Esophagus squamous epithelium (tissue), 5 donors: ENCODE measurements around the gene CCDC69. TPM values are rescaled to one million over a fixed set of nuclear protein-coding genes. Genes with fewer than 3 reads are reported as not detected.
"Not testable (repeated sequence)": the region's sequence is repeated elsewhere in the genome, so short reads cannot be mapped to it uniquely, and the experiment has no call there.

Source experiments
- DNase-seq: peaks from one replicate; lab custom pipeline; 2025; lab: John Stamatoyannopoulos, UW
- H3K27ac ChIP-seq, 4 donors: fragments of 200-600 bp; sonication (generic); one replicate each; pipeline ENCODE4 v1.5.1; 2016 to 2019; ENCODE audit warnings: mild to moderate bottlenecking in 1 of 4
- H3K27me3 ChIP-seq, 4 donors: fragments of 200-600 bp; sonication (generic); 1 replicate in 3 of 4; 2 replicates in 1 of 4; pipeline versions ENCODE4 v1.5.1 to v1.6.0; 2017 to 2021; ENCODE audit warnings: antibody characterized with exemption in 1 of 4
- H3K36me3 ChIP-seq, 3 donors: fragments of 200-600 bp; sonication (generic); one replicate each; pipeline ENCODE4 v1.5.1; 2016 to 2019
- H3K4me1 ChIP-seq, 3 donors: fragments of 200-600 bp; sonication (generic); one replicate each; pipeline ENCODE4 v1.5.1; 2017 to 2019
- H3K4me3 ChIP-seq, 4 donors: fragments of 200-600 bp; sonication (generic); 1 replicate in 3 of 4; 2 replicates in 1 of 4; pipeline ENCODE4 v1.5.1; 2016 to 2019; ENCODE audit warnings: mild to moderate bottlenecking in 2 of 4, moderate library complexity in 1 of 4
- H3K9me3 ChIP-seq, 3 donors: fragments of 200-600 bp; sonication (generic); one replicate each; pipeline ENCODE4 v1.5.1; 2016 to 2019
- CTCF ChIP-seq, 6 experiments: fragments of 450-650 bp in 4 of 6; fragments of 200-600 bp in 2 of 6; sonication (generic) in 2 of 6; IDR thresholded peaks; one replicate each; pipeline ENCODE4 v1.5.1; 2016 to 2019; ENCODE audit warnings: antibody characterized with exemption in 6 of 6, mild to moderate bottlenecking in 4 of 6, moderate library complexity in 4 of 6
- POLR2A ChIP-seq, 4 donors: fragments of 450-650 bp; IDR thresholded peaks; one replicate each; pipeline ENCODE4 v1.6.1; 2017; ENCODE audit warnings: antibody characterized with exemption in 4 of 4, mild to moderate bottlenecking in 4 of 4, moderate library complexity in 3 of 4
- WGBS, 2 donors: methylation state at CpG; one replicate each; pipeline ENCODE4 v1.1.5; 2018; 5-methylcytosine and 5-hydroxymethylcytosine counted together
- intact Hi-C: fragments of 100-400 bp; cut with DNase I; formaldehyde crosslinking; loops from one replicate; pipeline ENCODE4 v1.15.0; 2022
- total RNA-seq, 4 donors: library from RNA; depleted of rRNA; stranded (reverse); fragments of >200 nt; gene quantifications; one replicate each; pipeline ENCODE4 v1.1.0, GENCODE V29; 2016
- donor health status: DM: yes; HTN: yes; CAD: no.

Gene CCDC69
- total RNA-seq, 4 donors from 2014 or later, result 10.9 to 87.0 (median 37.8) TPM

GRCh38 chr5:151243127-151243526 lies 19.2 kb upstream of the CCDC69 start:
- Histone ChIP-seq H3K36me3 (no peaks in the 10 kb centered on the region), H3K27ac (no peak overlapping the region), H3K4me3 (no peak overlapping the region), H3K27me3 (no peaks in the 10 kb centered on the region), H3K4me1 (no peaks in the 10 kb centered on the region), H3K9me3 (no peaks in the 10 kb centered on the region)
- 88 to 91% methylated on average over 4 of the region's 4 CpGs for WGBS, 2 donors
- DNase-seq, result no peak
- intact Hi-C loops, result no loop called here
- TF ChIP-seq CTCF (IDR thresholded peaks at IDR 0.05) (no peak), POLR2A (IDR thresholded peaks at IDR 0.05) (no peak)

- Histone ChIP-seq H3K9me3 (no peaks in the 10 kb centered on the region), H3K4me1 (no peaks in the 10 kb centered on the region), H3K36me3 (no peaks in the 10 kb centered on the region), H3K4me3 (no peak overlapping the region), H3K27ac (no peak overlapping the region), H3K27me3 (no peaks in the 10 kb centered on the region)
- DNase-seq, result no peak
- intact Hi-C loops, result no loop called here
- TF ChIP-seq POLR2A (IDR thresholded peaks at IDR 0.05), result no peak
- TF ChIP-seq CTCF (IDR thresholded peaks at IDR 0.05), result no peak
- WGBS, 2 donors, result 86 to 90% methylated on average over 1 to 2 of the region's 2 CpGs
Observed at GRCh38 chr5:151240924-151241635, 17.2 kb upstream of the CCDC69 start.

GRCh38 chr5:151240268-151240835 lies 16.5 kb upstream of the CCDC69 start:
- H3K4me3 ChIP-seq, H3K27ac ChIP-seq, H3K27me3 ChIP-seq, H3K9me3 ChIP-seq, intact Hi-C loops, H3K4me1 ChIP-seq, H3K36me3 ChIP-seq, DNase-seq: not testable (repeated sequence)
- WGBS, 2 donors, result 85 to 92% methylated on average over 10 of the region's 10 CpGs

GRCh38 chr5:151239237-151239861 lies 15.5 kb upstream of the CCDC69 start:
- TF ChIP-seq CTCF (IDR thresholded peaks at IDR 0.05), result peak; percentile 35 to 92 (median 67)
- TF ChIP-seq POLR2A (IDR thresholded peaks at IDR 0.05), result no peak
- Histone ChIP-seq H3K4me1 (peaks cover 0 to 12% (median 10%) of the 10 kb centered on the region in 3 donors), H3K9me3 (no peaks in the 10 kb centered on the region), H3K27ac (peak overlapping the region in 3 of 4 donors; percentile 68 to 79 (median 70)), H3K27me3 (no peaks in the 10 kb centered on the region), H3K4me3 (peak overlapping the region in 1 of 4 donors; percentile 52), H3K36me3 (no peaks in the 10 kb centered on the region)
- 19 to 61% methylated on average over 12 to 17 of the region's 17 CpGs for WGBS, 2 donors
- peak; percentile 32 for DNase-seq
- intact Hi-C loops, result loop anchor here (10.0 kb wide), 1 partner anchor 115 kb away; no protein-coding TSS in a partner anchor

- TF ChIP-seq CTCF (IDR thresholded peaks at IDR 0.05) (no peak), POLR2A (IDR thresholded peaks at IDR 0.05) (no peak)
- no peaks in the 10 kb centered on the region for H3K27me3 ChIP-seq
- H3K36me3 ChIP-seq, result no peaks in the 10 kb centered on the region
- 35% methylated on average over 7 to 10 of the region's 14 CpGs for WGBS, 2 donors
- H3K9me3 ChIP-seq, result no peaks in the 10 kb centered on the region
- intact Hi-C loops, result loop anchor here (10.0 kb wide), 1 partner anchor 114 kb away; no protein-coding TSS in a partner anchor
- peak overlapping the region in 3 of 4 donors; percentile 7 to 52 (median 7) for H3K4me3 ChIP-seq
- no peak for DNase-seq
- peak overlapping the region; percentile 38 to 79 (median 69) for H3K27ac ChIP-seq
- H3K4me1 ChIP-seq, result peaks cover 0 to 19% (median 12%) of the 10 kb centered on the region in 3 donors
Observed at GRCh38 chr5:151238303-151238741, 14.4 kb upstream of the CCDC69 start.
